ENCODE measurements around the gene L2HGDH.
A peak's percentile ranks its signal among the peaks of the same experiment; 100 is the strongest.
"Not testable (repeated sequence)": the region's sequence is repeated elsewhere in the genome, so short reads cannot be mapped to it uniquely, and the experiment has no call there.

L2HGDH gene

DNA sequence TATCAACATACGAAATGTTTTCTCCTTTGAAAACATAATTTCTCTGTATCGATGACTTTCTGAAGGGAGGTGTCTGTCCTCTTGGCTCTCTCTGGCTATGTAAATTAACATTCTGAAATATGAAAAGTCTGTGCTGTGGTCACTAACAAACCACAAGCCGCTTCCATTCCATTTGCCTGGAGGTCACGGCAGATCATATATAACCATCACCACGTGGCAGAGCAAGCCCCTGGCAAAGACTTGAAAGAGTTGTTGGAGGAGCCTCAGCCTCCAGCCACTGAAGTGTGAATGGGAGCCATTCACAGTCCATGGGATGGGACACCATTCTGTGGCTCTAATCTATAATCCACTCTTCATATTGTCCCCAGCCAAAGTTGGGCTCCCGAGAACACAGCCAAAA lies 45.1 kb upstream of the L2HGDH start:
- Mint-ChIP-seq H3K36me3 (ENCODE audit: low read depth) (no peaks in the 10 kb centered on the region), H3K27me3 (ENCODE audit: low read depth, poor library complexity) (peaks cover 8% of the 10 kb centered on the region), H3K27ac (peak overlapping the region; percentile 68), H3K9me3 (no peaks in the 10 kb centered on the region), H3K4me3 (no peak overlapping the region), H3K4me1 (peaks cover 45% of the 10 kb centered on the region)
- TF ChIP-seq, protein P1, sequence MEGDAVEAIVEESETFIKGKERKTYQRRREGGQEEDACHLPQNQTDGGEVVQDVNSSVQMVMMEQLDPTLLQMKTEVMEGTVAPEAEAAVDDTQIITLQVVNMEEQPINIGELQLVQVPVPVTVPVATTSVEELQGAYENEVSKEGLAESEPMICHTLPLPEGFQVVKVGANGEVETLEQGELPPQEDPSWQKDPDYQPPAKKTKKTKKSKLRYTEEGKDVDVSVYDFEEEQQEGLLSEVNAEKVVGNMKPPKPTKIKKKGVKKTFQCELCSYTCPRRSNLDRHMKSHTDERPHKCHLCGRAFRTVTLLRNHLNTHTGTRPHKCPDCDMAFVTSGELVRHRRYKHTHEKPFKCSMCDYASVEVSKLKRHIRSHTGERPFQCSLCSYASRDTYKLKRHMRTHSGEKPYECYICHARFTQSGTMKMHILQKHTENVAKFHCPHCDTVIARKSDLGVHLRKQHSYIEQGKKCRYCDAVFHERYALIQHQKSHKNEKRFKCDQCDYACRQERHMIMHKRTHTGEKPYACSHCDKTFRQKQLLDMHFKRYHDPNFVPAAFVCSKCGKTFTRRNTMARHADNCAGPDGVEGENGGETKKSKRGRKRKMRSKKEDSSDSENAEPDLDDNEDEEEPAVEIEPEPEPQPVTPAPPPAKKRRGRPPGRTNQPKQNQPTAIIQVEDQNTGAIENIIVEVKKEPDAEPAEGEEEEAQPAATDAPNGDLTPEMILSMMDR (IDR thresholded peaks at IDR 0.05) = no peak
- DNase-seq = no peak

DNA sequence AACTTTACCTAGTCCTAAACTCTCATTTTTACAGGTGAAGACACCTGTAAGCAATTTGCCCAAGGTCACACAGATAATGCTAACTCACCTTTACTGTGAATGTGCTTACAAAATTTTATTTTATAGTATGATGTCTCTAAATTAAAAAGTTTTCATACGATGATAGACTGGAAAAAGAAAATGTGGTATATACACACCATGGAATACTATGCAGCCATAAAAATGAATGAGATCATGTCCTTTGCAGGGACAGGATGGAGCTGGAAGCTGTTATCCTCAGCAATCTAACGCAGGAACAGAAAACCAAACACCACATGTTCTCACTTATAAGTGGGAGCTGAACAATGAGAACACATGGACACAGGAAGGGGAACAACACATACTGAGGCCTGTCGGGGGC lies 44.3 kb upstream of the L2HGDH start:
- peaks cover 54% of the 10 kb centered on the region for H3K4me1 Mint-ChIP-seq
- not testable (repeated sequence) for H3K4me3 Mint-ChIP-seq; H3K9me3 Mint-ChIP-seq; H3K27me3 Mint-ChIP-seq (ENCODE audit: low read depth, poor library complexity); H3K36me3 Mint-ChIP-seq (ENCODE audit: low read depth); H3K27ac Mint-ChIP-seq; DNase-seq

DNA sequence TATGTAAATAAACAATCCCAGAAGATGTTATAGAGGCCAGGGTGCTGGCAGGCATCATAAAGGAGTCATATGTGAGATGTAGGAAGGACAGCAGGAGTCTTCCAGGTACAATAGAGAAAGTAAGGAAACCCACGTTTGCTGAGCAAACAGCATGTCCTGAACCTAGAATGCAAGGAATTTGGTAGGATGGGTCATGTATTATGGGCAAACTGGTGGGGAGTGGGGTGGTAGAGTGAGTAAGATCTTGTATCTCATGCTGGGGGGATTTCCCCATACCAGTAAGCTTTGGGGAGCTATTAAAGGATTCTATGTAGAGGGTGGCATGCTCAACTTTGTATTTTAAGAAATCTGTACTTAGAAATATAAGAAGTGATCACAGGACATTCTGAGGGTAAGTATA lies 43.7 kb upstream of the L2HGDH start:
- DNase-seq = no peak
- H3K4me1 Mint-ChIP-seq = peaks cover 58% of the 10 kb centered on the region
- H3K4me3 Mint-ChIP-seq = no peak overlapping the region
- H3K27ac Mint-ChIP-seq = no peak overlapping the region
- no peaks in the 10 kb centered on the region for H3K9me3 Mint-ChIP-seq
- peaks cover 9% of the 10 kb centered on the region for H3K27me3 Mint-ChIP-seq (ENCODE audit: low read depth, poor library complexity)
- no peaks in the 10 kb centered on the region for H3K36me3 Mint-ChIP-seq (ENCODE audit: low read depth)
- TF ChIP-seq, protein P1 (IDR thresholded peaks at IDR 0.05) = no peak

DNA sequence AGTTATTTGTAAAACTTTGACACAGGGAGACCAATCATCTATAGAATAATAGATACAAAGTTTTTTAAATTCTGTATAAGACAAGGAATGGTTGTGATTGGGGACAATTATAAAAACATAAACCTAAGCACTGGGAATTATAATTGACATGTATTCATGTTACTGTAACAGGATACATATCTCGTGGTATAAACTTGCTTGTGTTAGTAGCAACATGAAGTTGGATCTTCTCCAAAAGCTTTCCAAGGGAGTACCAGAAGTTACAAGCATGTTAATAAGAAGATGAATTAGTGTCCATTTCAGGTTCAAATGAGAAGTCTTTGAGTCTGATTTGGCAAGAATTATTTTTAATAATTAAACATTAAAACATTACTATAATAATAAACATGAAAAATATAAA lies 42.5 kb upstream of the L2HGDH start:
- Mint-ChIP-seq H3K4me3 (no peak overlapping the region), H3K36me3 (ENCODE audit: low read depth) (no peaks in the 10 kb centered on the region), H3K27me3 (ENCODE audit: low read depth, poor library complexity) (peaks cover 6% of the 10 kb centered on the region), H3K9me3 (no peaks in the 10 kb centered on the region), H3K4me1 (peaks cover 52% of the 10 kb centered on the region), H3K27ac (no peak overlapping the region)
- DNase-seq = no peak
- TF ChIP-seq, protein P1 (IDR thresholded peaks at IDR 0.05) = no peak

DNA sequence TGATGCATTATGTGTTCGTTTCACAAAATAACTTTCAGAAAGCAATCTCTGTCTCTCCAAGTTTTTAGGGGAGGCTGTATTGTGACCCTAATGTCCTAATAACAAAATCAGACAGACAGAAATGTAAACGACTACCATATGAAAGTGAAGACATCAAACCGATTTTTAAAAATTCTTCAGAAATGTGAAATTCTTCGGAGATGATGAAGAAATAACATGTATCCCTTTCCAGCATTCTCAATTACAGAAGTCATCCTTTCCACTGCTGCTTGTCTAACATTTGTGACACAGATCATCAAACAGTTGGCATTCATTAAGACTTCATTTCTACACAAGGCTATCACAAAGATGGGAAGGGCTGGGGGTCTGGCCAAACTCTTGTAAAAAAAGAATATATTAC lies 41.1 kb upstream of the L2HGDH start:
- no peak for DNase-seq
- Mint-ChIP-seq H3K27ac (no peak overlapping the region), H3K36me3 (ENCODE audit: low read depth) (no peaks in the 10 kb centered on the region)

DNA sequence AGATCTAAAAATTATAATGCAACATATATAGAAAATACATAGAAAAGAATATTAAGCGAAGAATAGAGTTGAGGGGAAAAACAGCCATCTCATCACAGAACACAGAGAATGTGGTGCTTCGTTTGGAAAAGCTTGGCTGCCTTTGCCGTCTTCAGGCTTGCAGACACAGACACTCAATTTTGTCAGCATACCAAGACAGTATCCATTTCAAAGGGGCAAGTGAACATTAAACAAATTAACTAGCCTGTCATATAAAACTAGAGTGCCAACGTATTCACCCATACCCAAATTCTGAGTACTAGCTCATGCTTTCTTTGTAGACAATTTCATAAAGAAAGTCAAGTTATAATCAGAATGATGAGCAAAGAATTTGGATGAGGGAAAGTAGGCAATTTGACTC lies 40.6 kb upstream of the L2HGDH start:
- no peak overlapping the region for H3K4me3 Mint-ChIP-seq
- H3K27me3 Mint-ChIP-seq (ENCODE audit: low read depth, poor library complexity) = peaks cover 6% of the 10 kb centered on the region
- TF ChIP-seq, protein P1 (IDR thresholded peaks at IDR 0.05) = no peak
- no peaks in the 10 kb centered on the region for H3K9me3 Mint-ChIP-seq
- peaks cover 35% of the 10 kb centered on the region for H3K4me1 Mint-ChIP-seq
- no peak for DNase-seq
- no peak overlapping the region for H3K27ac Mint-ChIP-seq
- no peaks in the 10 kb centered on the region for H3K36me3 Mint-ChIP-seq (ENCODE audit: low read depth)

More for the DNA sequence above, 41.1 kb upstream of the L2HGDH start:
- no peak overlapping the region for H3K4me3 Mint-ChIP-seq
- peaks cover 6% of the 10 kb centered on the region for H3K27me3 Mint-ChIP-seq (ENCODE audit: low read depth, poor library complexity)
- TF ChIP-seq, protein P1 (IDR thresholded peaks at IDR 0.05) = no peak
- H3K4me1 Mint-ChIP-seq = peaks cover 40% of the 10 kb centered on the region
- H3K9me3 Mint-ChIP-seq = no peaks in the 10 kb centered on the region
